Measurements from ENCODE around the gene DENND4A.
A peak's percentile ranks its signal among the peaks of the same experiment; 100 is the strongest.

Gene DENND4A

DNA sequence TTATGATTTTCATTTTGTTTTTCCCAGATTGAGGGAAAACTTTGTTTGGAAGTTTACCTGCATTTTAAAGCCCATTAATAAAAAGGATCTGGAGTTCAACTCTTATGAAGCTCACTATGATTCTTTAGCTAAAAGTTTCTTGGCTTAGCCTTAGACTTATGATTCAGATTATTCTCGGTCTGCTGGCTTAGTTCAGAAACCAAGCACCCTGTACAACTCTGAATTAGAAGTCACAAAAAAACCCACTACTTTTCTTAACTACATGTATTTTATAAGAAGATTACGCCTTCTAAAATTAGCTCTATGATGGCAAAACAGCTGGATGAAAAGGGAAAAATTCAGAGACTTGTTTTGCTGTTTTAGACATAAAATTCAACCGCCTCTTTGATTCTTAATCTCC, 14.3 kb upstream of the DENND4A start:
- Histone ChIP-seq H3K36me3 (ENCODE audit: control insufficient read depth, low read length) (no peaks in the 10 kb centered on the region; the same call in 1 of the 2 replicates), H3K9me3 (ENCODE audit: control insufficient read depth, insufficient read depth, low read length) (peaks cover 5% of the 10 kb centered on the region; the same call in 1 of the 2 replicates), H4K20me1 (ENCODE audit: control insufficient read depth, insufficient read depth, low read depth, low read length) (no peaks in the 10 kb centered on the region), H3K4me3 (ENCODE audit: low read length) (peak overlapping the region; percentile 53), H3K27me3 (ENCODE audit: control insufficient read depth, low read length) (no peaks in the 10 kb centered on the region), H3K9me2 (replicated peaks; ENCODE audit: control insufficient read depth, low read length) (no peaks in the 10 kb centered on the region), H3K4me2 (ENCODE audit: low read length) (peak overlapping the region; percentile 73), H3K79me2 (ENCODE audit: control insufficient read depth, low read length) (no peaks in the 10 kb centered on the region), H3K27ac (ENCODE audit: low read depth, low read length) (peak overlapping the region; percentile 90), H3F3A (ENCODE audit: control insufficient read depth, insufficient read depth) (peaks cover 37% of the 10 kb centered on the region), H3K4me1 (ENCODE audit: control insufficient read depth, low read length) (peaks cover 86% of the 10 kb centered on the region)
- TF ChIP-seq, protein P1, sequence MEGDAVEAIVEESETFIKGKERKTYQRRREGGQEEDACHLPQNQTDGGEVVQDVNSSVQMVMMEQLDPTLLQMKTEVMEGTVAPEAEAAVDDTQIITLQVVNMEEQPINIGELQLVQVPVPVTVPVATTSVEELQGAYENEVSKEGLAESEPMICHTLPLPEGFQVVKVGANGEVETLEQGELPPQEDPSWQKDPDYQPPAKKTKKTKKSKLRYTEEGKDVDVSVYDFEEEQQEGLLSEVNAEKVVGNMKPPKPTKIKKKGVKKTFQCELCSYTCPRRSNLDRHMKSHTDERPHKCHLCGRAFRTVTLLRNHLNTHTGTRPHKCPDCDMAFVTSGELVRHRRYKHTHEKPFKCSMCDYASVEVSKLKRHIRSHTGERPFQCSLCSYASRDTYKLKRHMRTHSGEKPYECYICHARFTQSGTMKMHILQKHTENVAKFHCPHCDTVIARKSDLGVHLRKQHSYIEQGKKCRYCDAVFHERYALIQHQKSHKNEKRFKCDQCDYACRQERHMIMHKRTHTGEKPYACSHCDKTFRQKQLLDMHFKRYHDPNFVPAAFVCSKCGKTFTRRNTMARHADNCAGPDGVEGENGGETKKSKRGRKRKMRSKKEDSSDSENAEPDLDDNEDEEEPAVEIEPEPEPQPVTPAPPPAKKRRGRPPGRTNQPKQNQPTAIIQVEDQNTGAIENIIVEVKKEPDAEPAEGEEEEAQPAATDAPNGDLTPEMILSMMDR (IDR thresholded peaks at IDR 0.05; ENCODE audit: low read depth, low read length, poor library complexity, severe bottlenecking): no peak
- no peak for TF ChIP-seq EZH2phosphoT487 (IDR thresholded peaks at IDR 0.05; ENCODE audit: borderline replicate concordance, low read length)

DNA sequence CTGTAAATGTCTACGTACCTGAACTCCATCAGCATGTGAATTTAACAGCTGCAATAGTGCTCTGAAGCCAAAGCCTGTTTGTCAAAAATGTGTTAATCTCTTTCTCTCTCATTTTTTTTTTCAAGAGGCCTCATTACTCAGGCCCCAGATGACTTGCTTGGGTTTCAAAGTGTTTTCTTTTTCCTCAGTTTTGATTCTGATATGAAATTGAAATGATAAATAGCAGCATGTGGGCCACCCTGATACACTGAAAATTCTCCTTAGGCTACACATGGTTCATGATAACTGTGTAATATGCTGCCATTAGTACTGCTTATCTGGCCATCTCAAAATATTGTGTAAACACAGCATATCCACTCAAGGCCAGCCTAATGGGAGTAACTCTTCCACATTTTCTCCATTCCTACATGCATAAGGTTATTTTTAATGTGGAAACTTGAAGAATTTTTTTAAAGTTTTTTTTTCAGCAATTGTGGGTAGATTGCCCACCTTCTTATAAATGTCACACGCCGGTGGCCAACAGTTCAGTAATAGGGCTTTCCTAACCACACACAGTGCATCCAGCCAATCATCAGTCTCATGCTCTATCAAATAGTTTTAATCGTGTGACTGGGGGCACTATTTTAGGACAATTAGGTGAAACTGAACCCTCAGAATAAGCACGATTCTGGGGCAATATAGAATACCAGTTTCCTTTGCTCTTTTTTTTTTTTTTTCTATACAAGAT, 13.1 kb upstream of the DENND4A start:
- TF ChIP-seq, protein P1 (IDR thresholded peaks at IDR 0.05; ENCODE audit: low read depth, low read length, poor library complexity, severe bottlenecking): no peak
- no peak for TF ChIP-seq EZH2phosphoT487 (IDR thresholded peaks at IDR 0.05; ENCODE audit: borderline replicate concordance, low read length)
- H3K27ac ChIP-seq (ENCODE audit: low read depth, low read length): peak overlapping the region; percentile 90

DNA sequence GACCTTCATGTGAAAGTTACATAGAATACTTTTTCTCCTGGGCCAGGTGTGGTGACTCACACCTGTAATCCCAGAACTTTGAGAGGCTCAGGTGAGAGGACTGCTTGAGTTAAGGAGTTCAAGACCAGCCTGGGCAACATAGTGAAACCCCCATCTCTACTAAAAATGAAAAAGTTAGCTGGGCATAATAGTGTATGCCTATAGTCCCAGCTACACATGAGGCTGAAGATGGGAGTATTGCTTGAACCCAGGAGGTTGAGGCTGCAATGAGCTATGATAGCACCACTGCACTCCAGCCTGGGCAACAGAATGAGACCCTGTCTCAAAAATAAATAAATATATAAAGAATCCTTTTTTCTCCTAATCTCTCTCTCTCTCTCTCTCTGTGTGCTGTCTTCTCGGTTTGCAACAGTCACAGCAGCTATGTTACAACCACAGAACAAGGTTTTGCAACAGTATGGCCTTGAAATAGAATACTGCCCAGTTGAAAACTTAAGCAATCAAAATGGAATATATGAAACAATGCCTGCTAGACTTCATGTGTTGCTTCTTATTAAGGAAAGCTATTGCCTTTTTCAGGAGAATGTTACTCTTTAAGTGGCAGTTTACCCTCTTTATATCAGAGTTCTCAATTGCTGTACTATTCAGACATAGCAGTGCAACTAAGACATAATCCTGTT, 12.3 kb upstream of the DENND4A start:
- TF ChIP-seq, protein P1 (IDR thresholded peaks at IDR 0.05; ENCODE audit: low read depth, low read length, poor library complexity, severe bottlenecking): no peak
- no peak for TF ChIP-seq EZH2phosphoT487 (IDR thresholded peaks at IDR 0.05; ENCODE audit: borderline replicate concordance, low read length)
- H3K79me2 ChIP-seq (ENCODE audit: control insufficient read depth, low read length): no peaks in the 10 kb centered on the region
- no peaks in the 10 kb centered on the region for H3K36me3 ChIP-seq (ENCODE audit: control insufficient read depth, low read length)
- H3K4me2 ChIP-seq (ENCODE audit: low read length): peak overlapping the region; percentile 73
- H3K4me1 ChIP-seq (ENCODE audit: control insufficient read depth, low read length): peaks cover 74% of the 10 kb centered on the region
- H3F3A ChIP-seq (ENCODE audit: control insufficient read depth, insufficient read depth): peaks cover 37% of the 10 kb centered on the region
- H3K4me3 ChIP-seq (ENCODE audit: low read length): peak overlapping the region; percentile 53
- no peaks in the 10 kb centered on the region for H4K20me1 ChIP-seq (ENCODE audit: control insufficient read depth, insufficient read depth, low read depth, low read length)
- H3K9me3 ChIP-seq (ENCODE audit: control insufficient read depth, insufficient read depth, low read length): no peaks in the 10 kb centered on the region
- H3K9me2 ChIP-seq (replicated peaks; ENCODE audit: control insufficient read depth, low read length): no peaks in the 10 kb centered on the region
- H3K27ac ChIP-seq (ENCODE audit: low read depth, low read length): peak overlapping the region; percentile 90
- no peaks in the 10 kb centered on the region for H3K27me3 ChIP-seq (ENCODE audit: control insufficient read depth, low read length)

More for the DNA sequence above, 13.1 kb upstream of the DENND4A start:
- Histone ChIP-seq H3K4me3 (ENCODE audit: low read length) (peak overlapping the region; percentile 53), H3K9me3 (ENCODE audit: control insufficient read depth, insufficient read depth, low read length) (no peaks in the 10 kb centered on the region), H3K79me2 (ENCODE audit: control insufficient read depth, low read length) (no peaks in the 10 kb centered on the region), H3K27me3 (ENCODE audit: control insufficient read depth, low read length) (no peaks in the 10 kb centered on the region), H3F3A (ENCODE audit: control insufficient read depth, insufficient read depth) (peaks cover 37% of the 10 kb centered on the region), H4K20me1 (ENCODE audit: control insufficient read depth, insufficient read depth, low read depth, low read length) (no peaks in the 10 kb centered on the region), H3K9me2 (replicated peaks; ENCODE audit: control insufficient read depth, low read length) (no peaks in the 10 kb centered on the region), H3K4me1 (ENCODE audit: control insufficient read depth, low read length) (peaks cover 82% of the 10 kb centered on the region), H3K36me3 (ENCODE audit: control insufficient read depth, low read length) (no peaks in the 10 kb centered on the region; the same call in 1 of the 2 replicates), H3K4me2 (ENCODE audit: low read length) (peak overlapping the region; percentile 73)
